Measurements from ENCODE around the gene CACNA1C. TPM values are rescaled to one million over a fixed set of nuclear protein-coding genes. Genes with fewer than 3 reads are reported as not detected.

The CACNA1C gene
- total RNA-seq, 3 donors from 2014 or later: 2.6 to 11.8 (median 9.5) TPM

- no peak overlapping the region for H3K27ac ChIP-seq
- DNase-seq (ENCODE audit: low spot score in 2 of 2): no peak
- H3K36me3 ChIP-seq: no peaks in the 10 kb centered on the region
- no peaks in the 10 kb centered on the region for H3K4me1 ChIP-seq
- H3K27me3 ChIP-seq: no peaks in the 10 kb centered on the region
- no peaks in the 10 kb centered on the region for H3K9me3 ChIP-seq
- H3K4me3 ChIP-seq: no peak overlapping the region
- TF ChIP-seq POLR2AphosphoS5 (IDR thresholded peaks at IDR 0.05): no peak
- no peak for TF ChIP-seq CTCF (IDR thresholded peaks at IDR 0.05)
- no peak for TF ChIP-seq POLR2A (IDR thresholded peaks at IDR 0.05)
- intact Hi-C loops (cut with DNase I; ENCODE audit: low total_unique reads): no loop called here
These were observed 35.8 kb upstream of the CACNA1C start for GRCh38 chr12:2016862-2017545.

GRCh38 chr12:2017546-2018337 lies 35.0 kb upstream of the CACNA1C start:
- Histone ChIP-seq H3K4me3 (no peak overlapping the region), H3K27ac (no peak overlapping the region)
- TF ChIP-seq CTCF (IDR thresholded peaks at IDR 0.05) (no peak), POLR2AphosphoS5 (IDR thresholded peaks at IDR 0.05) (no peak), POLR2A (IDR thresholded peaks at IDR 0.05) (no peak)

GRCh38 chr12:2018391-2018790 lies 34.4 kb upstream of the CACNA1C start:
- TF ChIP-seq POLR2AphosphoS5 (IDR thresholded peaks at IDR 0.05) (no peak), POLR2A (IDR thresholded peaks at IDR 0.05) (no peak), CTCF (IDR thresholded peaks at IDR 0.05) (no peak)

More at GRCh38 chr12:2017546-2018337, 35.0 kb upstream of the CACNA1C start:
- H3K36me3 ChIP-seq: no peaks in the 10 kb centered on the region
- H3K4me1 ChIP-seq: no peaks in the 10 kb centered on the region
- no peaks in the 10 kb centered on the region for H3K9me3 ChIP-seq
- no peak for DNase-seq (ENCODE audit: low spot score in 2 of 2)
- no peaks in the 10 kb centered on the region for H3K27me3 ChIP-seq
- intact Hi-C loops (cut with DNase I; ENCODE audit: low total_unique reads): no loop called here

GRCh38 chr12:2019126-2019525 lies 33.7 kb upstream of the CACNA1C start:
- Histone ChIP-seq H3K9me3 (no peaks in the 10 kb centered on the region), H3K27ac (no peak overlapping the region), H3K36me3 (no peaks in the 10 kb centered on the region), H3K4me1 (no peaks in the 10 kb centered on the region), H3K27me3 (no peaks in the 10 kb centered on the region), H3K4me3 (no peak overlapping the region)
- intact Hi-C loops (cut with DNase I; ENCODE audit: low total_unique reads): no loop called here
- DNase-seq (ENCODE audit: low spot score in 2 of 2): no peak
- TF ChIP-seq POLR2AphosphoS5 (IDR thresholded peaks at IDR 0.05) (no peak), CTCF (IDR thresholded peaks at IDR 0.05) (no peak), POLR2A (IDR thresholded peaks at IDR 0.05) (no peak)

More at GRCh38 chr12:2018391-2018790, 34.4 kb upstream of the CACNA1C start:
- Histone ChIP-seq H3K36me3 (no peaks in the 10 kb centered on the region), H3K4me1 (no peaks in the 10 kb centered on the region), H3K4me3 (no peak overlapping the region), H3K27ac (no peak overlapping the region), H3K27me3 (no peaks in the 10 kb centered on the region), H3K9me3 (no peaks in the 10 kb centered on the region)
- no peak for DNase-seq (ENCODE audit: low spot score in 2 of 2)
- intact Hi-C loops (cut with DNase I; ENCODE audit: low total_unique reads): no loop called here

- H3K4me3 ChIP-seq: no peak overlapping the region
- no peaks in the 10 kb centered on the region for H3K36me3 ChIP-seq
- no peak for DNase-seq (ENCODE audit: low spot score in 2 of 2)
- H3K9me3 ChIP-seq: no peaks in the 10 kb centered on the region
- no peak overlapping the region for H3K27ac ChIP-seq
- no peak for TF ChIP-seq CTCF (IDR thresholded peaks at IDR 0.05)
- no peak for TF ChIP-seq POLR2AphosphoS5 (IDR thresholded peaks at IDR 0.05)
- TF ChIP-seq POLR2A (IDR thresholded peaks at IDR 0.05): no peak
- no peaks in the 10 kb centered on the region for H3K27me3 ChIP-seq
- no peaks in the 10 kb centered on the region for H3K4me1 ChIP-seq
- intact Hi-C loops (cut with DNase I; ENCODE audit: low total_unique reads): no loop called here
These were observed 32.3 kb upstream of the CACNA1C start for GRCh38 chr12:2020511-2020910.
